HEK293T (cell line): ENCODE data around the gene NT5DC1.

Experiments
- CTCF ChIA-PET: fragments of 350-600 bp; formaldehyde crosslinking; extraction: SDS; loops from one replicate; lab custom pipeline; 2021; ENCODE audit warnings: antibody characterized with exemption, inconsistent platforms; lab: Yijun Ruan, JAX
- POLR2A ChIA-PET: fragments of 350-600 bp; formaldehyde crosslinking; extraction: SDS; loops from one replicate; lab custom pipeline; 2020; ENCODE audit warnings: antibody characterized with exemption, inconsistent platforms; lab: Yijun Ruan, JAX
- DNase-seq: peaks from one replicate; pipeline ENCODE4 v3.0.0; 2012; ENCODE audit warnings: mixed read lengths; ENCODE audit errors: extremely low spot score
- ARNT ChIP-seq: fragments of 450-650 bp; IDR thresholded peaks from 2 replicates; pipeline ENCODE4 v1.6.1; 2017; ENCODE audit warnings: mild to moderate bottlenecking
- BHLHE40 ChIP-seq: fragments of 450-650 bp; IDR thresholded peaks from 2 replicates; pipeline ENCODE4 v1.6.1; 2016; ENCODE audit warnings: mild to moderate bottlenecking, moderate library complexity, borderline replicate concordance
- CTBP1 ChIP-seq: fragments of 450-650 bp; IDR thresholded peaks from 2 replicates; pipeline ENCODE4 v1.6.1; 2016; ENCODE audit warnings: borderline replicate concordance
- ELF4 ChIP-seq: fragments of 450-650 bp; IDR thresholded peaks from 2 replicates; pipeline ENCODE4 v1.6.1; 2017; ENCODE audit warnings: antibody characterized with exemption
- FOXA1 ChIP-seq: fragments of 450-650 bp; IDR thresholded peaks from 2 replicates; pipeline ENCODE4 v1.6.1; 2016; ENCODE audit warnings: mild to moderate bottlenecking
- FOXK2 ChIP-seq: fragments of 450-650 bp; IDR thresholded peaks from 2 replicates; pipeline ENCODE4 v1.6.1; 2016; ENCODE audit warnings: mild to moderate bottlenecking
- FOXM1 ChIP-seq: fragments of 450-650 bp; IDR thresholded peaks from 2 replicates; pipeline ENCODE4 v1.6.1; 2017; ENCODE audit warnings: mild to moderate bottlenecking, borderline replicate concordance
- HDGF ChIP-seq: fragments of 450-650 bp; IDR thresholded peaks from 2 replicates; pipeline ENCODE4 v1.6.1; 2017; ENCODE audit warnings: antibody characterized with exemption, borderline replicate concordance
- L3MBTL2 ChIP-seq: fragments of 450-650 bp; conservative IDR thresholded peaks from 2 replicates; pipeline ENCODE4 v1.6.1; 2016; ENCODE audit warnings: mild to moderate bottlenecking
- LEF1 ChIP-seq: fragments of 450-650 bp; IDR thresholded peaks from 2 replicates; pipeline ENCODE4 v1.6.1; 2017; ENCODE audit warnings: mild to moderate bottlenecking, borderline replicate concordance
- NFRKB ChIP-seq: fragments of 450-650 bp; IDR thresholded peaks from 2 replicates; pipeline ENCODE4 v1.6.1; 2016; ENCODE audit warnings: mild to moderate bottlenecking, moderate library complexity
- PKNOX1 ChIP-seq: fragments of 450-650 bp; IDR thresholded peaks from 2 replicates; pipeline ENCODE4 v1.6.1; 2016
- SP1 ChIP-seq: fragments of 450-650 bp; IDR thresholded peaks from 2 replicates; pipeline ENCODE4 v1.6.1; 2017
- SUZ12 ChIP-seq: fragments of 450-650 bp; IDR thresholded peaks from 2 replicates; pipeline ENCODE4 v1.6.1; 2016; ENCODE audit warnings: mild to moderate bottlenecking
- TARDBP ChIP-seq: fragments of 450-650 bp; IDR thresholded peaks from 2 replicates; pipeline ENCODE4 v1.6.1; 2016
- ZNF384 ChIP-seq: fragments of 450-650 bp; IDR thresholded peaks from 2 replicates; pipeline ENCODE4 v1.6.1; 2016

Gene NT5DC1

GRCh38 chr6:116111552-116112528 is 11.2 kb downstream of the NT5DC1 start:
- DNase-seq: peak; percentile 49
- POLR2A ChIA-PET: interaction anchor here (4.2 kb wide), 1 partner anchor 11 kb away, joined by 24 read pairs; the partner anchor contains the start of gene NT5DC1
- TF ChIP-seq BHLHE40 (no peak), L3MBTL2 (no peak), ZNF384 (no peak), PKNOX1 (no peak), FOXM1 (no peak), TARDBP (no peak), ARNT (no peak), CTBP1 (no peak), NFRKB (no peak), FOXK2 (no peak), ELF4 (no peak), HDGF (no peak), FOXA1 (no peak), SP1 (no peak), SUZ12 (no peak), LEF1 (no peak)
- CTCF ChIA-PET: interaction anchor here (0.6 to 2.6 kb wide), 10 partner anchors 10 to 101 kb away, joined by 3 to 26 read pairs (median 4); partner anchors contain the start of gene NT5DC1

- POLR2A ChIA-PET: interaction anchor here (1.6 kb wide), 1 partner anchor 13 kb away, joined by 8 read pairs; the partner anchor contains the start of gene NT5DC1
- TF ChIP-seq PKNOX1: no peak
- TF ChIP-seq FOXK2: no peak
- no peak for TF ChIP-seq CTBP1
- TF ChIP-seq TARDBP: no peak
- no peak for TF ChIP-seq ARNT
- TF ChIP-seq BHLHE40: no peak
- no peak for TF ChIP-seq ZNF384
- no peak for TF ChIP-seq FOXA1
- TF ChIP-seq FOXM1: no peak
- CTCF ChIA-PET: interaction anchor here (1.8 to 2.6 kb wide), 2 partner anchors 12 to 102 kb away, joined by 8 to 26 read pairs; partner anchors contain the start of gene NT5DC1
- DNase-seq: no peak
Measured at GRCh38 chr6:116113386-116113785, 12.7 kb downstream of the NT5DC1 start.

GRCh38 chr6:116115781-116116180 is 15.1 kb downstream of the NT5DC1 start:
- DNase-seq: no peak
- peak; percentile 68 for TF ChIP-seq ZNF384
- no peak for TF ChIP-seq TARDBP
- POLR2A ChIA-PET: no interaction called here
- CTCF ChIA-PET: no interaction called here

GRCh38 chr6:116118608-116119007 is 18.0 kb downstream of the NT5DC1 start:
- TF ChIP-seq PKNOX1 (no peak), ZNF384 (no peak), ELF4 (no peak), FOXK2 (no peak), FOXA1 (no peak), CTBP1 (no peak), BHLHE40 (no peak), FOXM1 (no peak), L3MBTL2 (no peak), TARDBP (no peak), HDGF (no peak)
- POLR2A ChIA-PET: no interaction called here

GRCh38 chr6:116120430-116120829 is 19.8 kb downstream of the NT5DC1 start:
- CTCF ChIA-PET: interaction anchor here (0.9 kb wide), 1 partner anchor 7 kb away, joined by 3 read pairs; no protein-coding TSS in a partner anchor
- POLR2A ChIA-PET: interaction anchor here (0.9 kb wide), 1 partner anchor 19 kb away, joined by 3 read pairs; the partner anchor contains the start of gene NT5DC1

More at GRCh38 chr6:116118608-116119007, 18.0 kb downstream of the NT5DC1 start:
- CTCF ChIA-PET: no interaction called here
- no peak for DNase-seq

GRCh38 chr6:116126032-116126431 is 25.4 kb downstream of the NT5DC1 start, which contains the start of gene COL10A1:
TSS of gene COL10A1 (minus strand) at chr6:116126132. CDS start at chr6:116125492, 640 bp downstream.
- ChIA-PET POLR2A (no interaction called here), CTCF (interaction anchor here (0.7 kb wide), 1 partner anchor 90 kb away, joined by 3 read pairs; no protein-coding TSS in a partner anchor)
- TF ChIP-seq TARDBP: no peak
- no peak for TF ChIP-seq L3MBTL2
- TF ChIP-seq CTBP1: no peak
- TF ChIP-seq ZNF384: no peak
- TF ChIP-seq FOXK2: no peak
- TF ChIP-seq NFRKB: no peak
- TF ChIP-seq SUZ12: no peak
- no peak for TF ChIP-seq LEF1
- TF ChIP-seq ELF4: no peak
- TF ChIP-seq ARNT: no peak
- TF ChIP-seq PKNOX1: no peak
- no peak for TF ChIP-seq BHLHE40
- no peak for TF ChIP-seq FOXM1
- TF ChIP-seq SP1: no peak
- no peak for TF ChIP-seq FOXA1
- no peak for TF ChIP-seq HDGF
- no peak for DNase-seq

More at GRCh38 chr6:116120430-116120829, 19.8 kb downstream of the NT5DC1 start:
- no peak for TF ChIP-seq SP1
- no peak for TF ChIP-seq ZNF384
- TF ChIP-seq HDGF: no peak
- no peak for TF ChIP-seq ARNT
- TF ChIP-seq CTBP1: no peak
- DNase-seq: no peak
